MM.1S (cell line): ENCODE data around the gene MRPL37.

ENCODE experiments used
- DNase-seq: peaks from one replicate; pipeline ENCODE4 v3.0.0-alpha.2; 2015
- H2AFZ ChIP-seq: fragments of 300-600 bp; sonication (generic); 2 replicates; pipeline ENCODE4 v1.6.0; 2016; ENCODE audit warnings: antibody characterized with exemption, low read length
- H3F3A ChIP-seq: fragments of 300-600 bp; sonication (generic); 2 replicates; pipeline ENCODE4 v1.6.1; 2016; ENCODE audit warnings: mild to moderate bottlenecking, antibody characterized with exemption, low read length, moderate library complexity, mixed read lengths; ENCODE audit not compliant: insufficient read depth
- H3K27ac ChIP-seq: fragments of 300-600 bp; sonication (generic); 2 replicates; pipeline ENCODE4 v1.5.1; 2016; ENCODE audit warnings: mild to moderate bottlenecking, low read length
- H3K27me3 ChIP-seq: fragments of 300-600 bp; sonication (generic); replicated peaks from 2 replicates; pipeline ENCODE4 v1.6.0; 2016; ENCODE audit warnings: low read length; ENCODE audit not compliant: insufficient read depth
- H3K36me3 ChIP-seq: fragments of 300-600 bp; sonication (generic); replicated peaks from 2 replicates; pipeline ENCODE4 v1.6.1; 2016; ENCODE audit warnings: mild to moderate bottlenecking, low read length, mixed read lengths; ENCODE audit not compliant: insufficient read depth
- H3K4me1 ChIP-seq: fragments of 300-600 bp; sonication (generic); 2 replicates; pipeline ENCODE4 v1.6.1; 2016; ENCODE audit warnings: low read length, mixed read lengths
- H3K4me2 ChIP-seq: fragments of 300-600 bp; sonication (generic); 2 replicates; pipeline ENCODE4 v1.6.0; 2016; ENCODE audit warnings: low read depth, low read length
- H3K4me3 ChIP-seq: fragments of 300-600 bp; sonication (generic); 2 replicates; pipeline ENCODE4 v1.5.1; 2016; ENCODE audit warnings: low read length, mixed read lengths
- H3K79me2 ChIP-seq: fragments of 300-600 bp; sonication (generic); 2 replicates; pipeline ENCODE4 v1.6.1; 2016; ENCODE audit warnings: mixed run types, low read length, mixed read lengths
- H3K9ac ChIP-seq: fragments of 300-600 bp; sonication (generic); 2 replicates; pipeline ENCODE4 v1.6.1; 2016; ENCODE audit warnings: low read length, mixed read lengths
- H3K9me2 ChIP-seq: fragments of 300-600 bp; sonication (generic); replicated peaks from 2 replicates; pipeline ENCODE4 v1.6.1; 2016; ENCODE audit warnings: mild to moderate bottlenecking, low read length, mixed read lengths; ENCODE audit not compliant: insufficient read depth
- H3K9me3 ChIP-seq: fragments of 300-600 bp; sonication (generic); replicated peaks from 2 replicates; pipeline ENCODE4 v1.6.1; 2016; ENCODE audit warnings: mild to moderate bottlenecking, low read length, mixed read lengths; ENCODE audit not compliant: insufficient read depth
- H4K20me1 ChIP-seq: fragments of 300-600 bp; sonication (generic); 2 replicates; pipeline ENCODE4 v1.6.1; 2016; ENCODE audit warnings: mild to moderate bottlenecking, low read length, moderate library complexity, mixed read lengths; ENCODE audit not compliant: insufficient read depth
- CTCF ChIP-seq: fragments of 300-600 bp; sonication (generic); IDR thresholded peaks from 2 replicates; pipeline ENCODE4 v1.5.1; 2016; ENCODE audit warnings: antibody characterized with exemption, low read length, mixed read lengths
- EZH2 ChIP-seq: fragments of 300-600 bp; sonication (generic); optimal IDR thresholded peaks from 2 replicates; pipeline ENCODE3; 2017; ENCODE audit warnings: low read depth, mild to moderate bottlenecking, antibody characterized with exemption, low read length, mixed read lengths
- EZH2phosphoT487 ChIP-seq: fragments of 300-600 bp; sonication (generic); IDR thresholded peaks from 2 replicates; pipeline ENCODE4 v1.6.1; 2018; ENCODE audit warnings: antibody characterized with exemption, low read length

The MRPL37 gene

DNA sequence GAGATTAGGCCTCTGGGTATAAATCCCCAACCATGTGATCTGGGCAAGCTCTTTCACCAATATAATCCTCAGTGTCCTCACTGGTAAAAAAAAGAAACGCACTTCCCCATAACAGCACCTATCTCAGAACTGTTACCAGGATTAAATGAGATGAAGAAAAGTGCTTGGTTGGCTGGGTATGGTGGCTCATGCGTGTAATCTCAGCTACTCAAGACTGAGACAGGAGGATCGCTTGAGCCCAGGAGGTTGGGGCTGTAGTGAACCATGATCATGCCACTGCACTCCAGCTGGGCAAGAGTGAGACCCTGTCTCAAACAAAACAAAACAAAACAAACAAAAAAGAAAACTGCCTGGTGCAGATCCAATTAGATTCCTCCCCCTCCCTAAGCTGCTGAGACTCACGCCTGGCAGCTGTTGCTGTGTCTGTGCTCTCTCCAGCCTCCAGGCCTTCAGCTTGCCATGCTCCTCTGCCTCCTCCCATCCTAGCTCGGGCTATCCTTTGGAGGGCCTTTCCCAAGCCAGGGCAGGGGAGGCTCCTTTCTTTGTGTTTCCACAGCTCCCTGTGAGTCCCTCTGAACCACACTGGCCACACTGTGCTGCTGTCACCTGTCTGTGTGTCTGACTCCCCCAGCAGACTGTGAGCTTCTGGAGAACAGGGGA lies 19.1 kb upstream of the MRPL37 start:
- Histone ChIP-seq H3K4me1 (no peaks in the 10 kb centered on the region), H3K9me3 (no peaks in the 10 kb centered on the region), H3K9me2 (no peaks in the 10 kb centered on the region), H3K27ac (no peak overlapping the region), H4K20me1 (no peaks in the 10 kb centered on the region), H3K4me2 (no peak overlapping the region), H3K27me3 (no peaks in the 10 kb centered on the region), H3K4me3 (no peak overlapping the region), H3K9ac (no peak overlapping the region), H3K79me2 (no peaks in the 10 kb centered on the region), H2AFZ (no peak overlapping the region), H3K36me3 (no peaks in the 10 kb centered on the region), H3F3A (no peaks in the 10 kb centered on the region)
- no peak for DNase-seq
- TF ChIP-seq EZH2: no peak
- no peak for TF ChIP-seq EZH2phosphoT487
- TF ChIP-seq CTCF: no peak

DNA sequence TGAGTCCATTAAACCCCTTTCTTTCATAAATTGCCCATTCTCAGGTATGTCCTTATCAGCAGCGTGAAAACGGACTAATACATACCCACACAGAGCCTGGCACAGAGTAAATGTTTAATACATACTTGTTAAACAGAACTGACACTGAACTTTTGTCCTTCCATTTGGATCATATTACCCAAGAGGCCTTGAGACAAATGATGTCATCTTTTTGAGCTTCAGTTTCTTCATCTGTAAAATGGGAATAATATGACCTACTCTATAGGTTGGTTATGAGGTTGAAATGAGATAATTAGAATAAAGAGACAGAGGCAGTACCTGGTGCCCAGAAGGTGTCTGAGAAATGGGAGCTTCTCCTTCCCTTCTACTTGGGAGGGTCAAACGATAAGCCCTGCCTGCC lies 13.9 kb upstream of the MRPL37 start:
- no peak overlapping the region for H3K4me3 ChIP-seq
- no peaks in the 10 kb centered on the region for H3K9me2 ChIP-seq
- no peaks in the 10 kb centered on the region for H3K27me3 ChIP-seq
- no peaks in the 10 kb centered on the region for H3K9me3 ChIP-seq
- H3K4me1 ChIP-seq: no peaks in the 10 kb centered on the region
- no peaks in the 10 kb centered on the region for H4K20me1 ChIP-seq
- H3K9ac ChIP-seq: no peak overlapping the region
- H2AFZ ChIP-seq: no peak overlapping the region
- no peak for DNase-seq
- no peaks in the 10 kb centered on the region for H3K79me2 ChIP-seq
- no peak overlapping the region for H3K27ac ChIP-seq
- H3F3A ChIP-seq: no peaks in the 10 kb centered on the region
- H3K4me2 ChIP-seq: no peak overlapping the region
- H3K36me3 ChIP-seq: no peaks in the 10 kb centered on the region
- TF ChIP-seq CTCF: no peak
- no peak for TF ChIP-seq EZH2
- TF ChIP-seq EZH2phosphoT487: no peak

DNA sequence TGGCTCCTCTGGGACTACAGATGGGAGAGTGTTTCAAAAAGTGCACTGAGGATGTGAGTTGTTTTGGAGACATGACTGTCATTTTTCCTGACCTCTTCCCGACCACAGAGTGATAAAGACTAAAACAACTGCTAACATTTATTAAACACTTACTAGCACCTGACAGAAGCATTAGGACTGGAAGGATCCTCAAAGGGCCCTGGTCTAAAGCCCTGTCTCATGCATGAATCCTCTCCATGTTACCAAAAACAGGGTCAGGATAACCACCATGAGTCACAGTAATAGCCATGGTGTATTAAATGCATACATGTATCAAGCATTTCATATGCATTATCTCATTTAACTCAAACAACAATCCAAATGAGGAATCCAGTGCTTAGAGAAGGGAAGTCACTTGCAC lies 11.7 kb upstream of the MRPL37 start:
- TF ChIP-seq CTCF (no peak), EZH2phosphoT487 (no peak), EZH2 (no peak)
- Histone ChIP-seq H3K9me2 (no peaks in the 10 kb centered on the region), H3K36me3 (no peaks in the 10 kb centered on the region), H3K27ac (no peak overlapping the region), H2AFZ (no peak overlapping the region), H3F3A (no peaks in the 10 kb centered on the region), H3K4me1 (no peaks in the 10 kb centered on the region), H3K4me2 (no peak overlapping the region), H3K27me3 (no peaks in the 10 kb centered on the region), H3K9ac (no peak overlapping the region), H4K20me1 (no peaks in the 10 kb centered on the region), H3K79me2 (no peaks in the 10 kb centered on the region), H3K4me3 (no peak overlapping the region), H3K9me3 (no peaks in the 10 kb centered on the region)
- DNase-seq: no peak
